Astrocyte (in vitro differentiated cells and primary cell): ENCODE results near the gene HAPLN1.

Experiments used
- CTCF ChIP-seq: IDR thresholded peaks from 2 replicates; pipeline ENCODE4 v1.5.1; 2011; ENCODE audit warnings: low read depth, mild to moderate bottlenecking, inconsistent platforms, low read length, moderate library complexity; ENCODE audit not compliant: insufficient read depth
- EZH2 ChIP-seq: IDR thresholded peaks from 2 replicates; pipeline ENCODE4 v1.6.1; 2012; ENCODE audit warnings: mild to moderate bottlenecking, low read length, inconsistent platforms; ENCODE audit not compliant: insufficient read depth

- no peak for TF ChIP-seq EZH2
- no peak for TF ChIP-seq CTCF
Observed at GRCh38 chr5:83740741-83741140, 20.1 kb upstream of the HAPLN1 start.
